HepG2 (cell line): Measurements from ENCODE around the gene MAPK8IP1. TPM values are rescaled to one million over a fixed set of nuclear protein-coding genes. Genes with fewer than 3 reads are reported as not detected.

ENCODE experiments used
- BCL6 ChIP-seq: IDR thresholded peaks from 2 replicates; pipeline ENCODE4 v1.6.1; 2016; ENCODE audit warnings: missing genetic modification reagents, missing compliant biosample characterization
- ELF3 ChIP-seq: IDR thresholded peaks from 2 replicates; pipeline ENCODE4 v1.6.1; 2016; ENCODE audit warnings: missing genetic modification reagents, missing compliant biosample characterization
- JDP2 ChIP-seq: sonication (generic); formaldehyde crosslinking; IDR thresholded peaks from 2 replicates; pipeline ENCODE4 v1.8.1; 2022; ENCODE audit warnings: missing genetic modification reagents, borderline replicate concordance
- KAT8 ChIP-seq: IDR thresholded peaks from 2 replicates; pipeline ENCODE4 v1.6.1; 2016; ENCODE audit warnings: missing genetic modification reagents, missing compliant biosample characterization
- MAFF ChIP-seq: IDR thresholded peaks from 2 replicates; pipeline ENCODE4 v1.6.1; 2011; ENCODE audit warnings: low read depth, low read length, improper control_type of control experiment
- NR3C1 ChIP-seq: sonication (generic); formaldehyde crosslinking; IDR thresholded peaks from 2 replicates; pipeline ENCODE4 v1.4.0; 2020; ENCODE audit warnings: missing genetic modification reagents
- PAX8 ChIP-seq: sonication (generic); formaldehyde crosslinking; IDR thresholded peaks from 2 replicates; pipeline ENCODE4 v1.8.0; 2022; ENCODE audit warnings: mild to moderate bottlenecking, missing genetic modification reagents, borderline replicate concordance
- SMAD1 ChIP-seq: sonication (generic); formaldehyde crosslinking; IDR thresholded peaks from 2 replicates; pipeline ENCODE4 v1.4.0; 2020; ENCODE audit warnings: missing genetic modification reagents, low read depth, mild to moderate bottlenecking, borderline replicate concordance
- SNAI1 ChIP-seq: sonication (generic); formaldehyde crosslinking; IDR thresholded peaks from 2 replicates; pipeline ENCODE4 v1.5.0; 2020; ENCODE audit warnings: mild to moderate bottlenecking, missing genetic modification reagents, borderline replicate concordance
- THAP11 ChIP-seq: IDR thresholded peaks from 2 replicates; pipeline ENCODE4 v1.6.1; 2016; ENCODE audit warnings: missing biosample characterization, missing genetic modification reagents
- ZNF260 ChIP-seq: sonication (generic); formaldehyde crosslinking; IDR thresholded peaks from 2 replicates; pipeline ENCODE4 v1.4.0; 2020; ENCODE audit warnings: missing genetic modification reagents, low read depth, mild to moderate bottlenecking, borderline replicate concordance
- ZNF3 ChIP-seq: IDR thresholded peaks from 2 replicates; pipeline ENCODE4 v1.7.0; 2017; ENCODE audit warnings: inconsistent platforms
- ZNF33B ChIP-seq: sonication (generic); formaldehyde crosslinking; IDR thresholded peaks from 2 replicates; pipeline ENCODE4 v1.5.1; 2020; ENCODE audit warnings: mild to moderate bottlenecking, missing genetic modification reagents
- ZNF496 ChIP-seq: sonication (generic); formaldehyde crosslinking; IDR thresholded peaks from 2 replicates; pipeline ENCODE4 v1.8.1; 2023; ENCODE audit warnings: mild to moderate bottlenecking, moderate library complexity, missing genetic modification reagents; ENCODE audit not compliant: insufficient replicate concordance
- polyA plus RNA-seq, 8 experiments: library from polyadenylated mRNA; depleted of rRNA in 3 of 8; stranded (reverse) in 7 of 8; unstranded in 1 of 8; fragments of >200 nt; fragmentation: Illumina TruSeq in 4 of 8; extraction: Trizol in 4 of 8; gene quantifications; 2 replicates each; pipeline versions ENCODE4 v1.2.1 to v1.2.3, GENCODE V29; 2011 to 2016; ENCODE audit warnings: low read depth in 4 of 8, missing spikeins in 1 of 8, mixed read lengths in 1 of 8; ENCODE audit not compliant: insufficient read depth in 1 of 8
- total RNA-seq, 5 experiments: library from RNA; depleted of rRNA; stranded (reverse); fragments of >200 nt; fragmentation: Illumina TruSeq; extraction: Trizol; gene quantifications; 2 replicates each; pipeline ENCODE4 v1.2.3, GENCODE V29; 2016; ENCODE audit warnings: low read depth in 1 of 5
- TF ChIP-seq, protein P1 (sequence below): sonication (generic); formaldehyde crosslinking; IDR thresholded peaks from 2 replicates; pipeline ENCODE4 v1.8.0; 2023; ENCODE audit warnings: mild to moderate bottlenecking, missing genetic modification reagents
- TF ChIP-seq, protein P2 (sequence below): sonication (generic); formaldehyde crosslinking; IDR thresholded peaks from 2 replicates; pipeline ENCODE4 v1.4.0; 2020; ENCODE audit warnings: missing genetic modification reagents, borderline replicate concordance
- TF ChIP-seq, protein P3 (sequence below): IDR thresholded peaks from 2 replicates; pipeline ENCODE4 v1.6.1; 2016; ENCODE audit warnings: low read depth, borderline replicate concordance
- TF ChIP-seq, protein P4 (sequence below): fragments of 450-650 bp; IDR thresholded peaks from 2 replicates; pipeline ENCODE4 v1.6.1; 2017
- TF ChIP-seq, protein P5 (sequence below): sonication (generic); formaldehyde crosslinking; IDR thresholded peaks from 2 replicates; pipeline ENCODE4 v1.4.0; 2020; ENCODE audit warnings: missing genetic modification reagents

The MAPK8IP1 gene
- total and polyA plus RNA-seq, 2 of the 13 experiments (the other 11 are each of a cell fraction or from before 2014, with no cell fraction given), result 2.2 to 4.2 TPM

DNA sequence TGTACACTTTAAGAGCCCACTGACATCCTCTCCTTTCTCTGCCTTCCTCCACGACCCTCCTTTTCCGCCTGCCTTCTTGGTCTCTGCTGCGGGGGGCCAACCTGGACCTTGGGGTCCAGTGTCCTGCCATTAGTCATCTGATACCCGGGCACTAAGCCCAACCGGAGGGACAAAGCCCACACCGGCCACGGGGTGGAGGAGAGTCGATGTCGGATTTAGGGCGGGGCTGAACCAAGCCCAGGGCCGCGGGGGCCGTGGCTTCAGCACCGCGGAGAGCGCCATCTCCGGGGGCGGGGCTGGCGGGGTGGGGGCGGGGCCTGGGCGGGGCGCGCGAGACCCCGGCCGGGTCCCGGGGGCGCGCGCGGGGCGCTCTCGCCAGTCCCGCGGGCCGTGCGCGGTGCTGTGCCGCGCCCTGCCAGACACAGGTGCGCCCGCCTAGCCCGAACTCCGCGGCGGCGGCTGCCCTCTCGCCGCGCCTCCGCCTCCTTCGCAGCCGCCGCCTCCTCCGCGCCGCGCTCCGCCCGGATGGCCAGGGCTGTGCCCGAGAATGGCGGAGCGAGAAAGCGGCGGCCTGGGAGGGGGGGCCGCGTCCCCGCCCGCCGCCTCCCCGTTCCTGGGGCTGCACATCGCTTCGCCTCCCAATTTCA is at the start of gene MAPK8IP1 (continued):
- TF ChIP-seq, protein P1, sequence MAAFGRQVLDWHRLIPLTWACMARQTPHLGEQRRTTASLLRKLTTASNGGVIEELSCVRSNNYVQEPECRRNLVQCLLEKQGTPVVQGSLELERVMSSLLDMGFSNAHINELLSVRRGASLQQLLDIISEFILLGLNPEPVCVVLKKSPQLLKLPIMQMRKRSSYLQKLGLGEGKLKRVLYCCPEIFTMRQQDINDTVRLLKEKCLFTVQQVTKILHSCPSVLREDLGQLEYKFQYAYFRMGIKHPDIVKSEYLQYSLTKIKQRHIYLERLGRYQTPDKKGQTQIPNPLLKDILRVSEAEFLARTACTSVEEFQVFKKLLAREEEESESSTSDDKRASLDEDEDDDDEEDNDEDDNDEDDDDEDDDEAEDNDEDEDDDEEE (CRISPR knock-in tag), result no peak
- TF ChIP-seq SMAD1 (CRISPR knock-in tag), result no peak
- no peak for TF ChIP-seq ZNF260
- no peak for TF ChIP-seq MAFF
- no peak for TF ChIP-seq SNAI1 (CRISPR knock-in tag)
- 0 out of 2 replicates have a peak, but pooled peaks have one; percentile 19 for TF ChIP-seq KAT8 (CRISPR knock-in tag)
- TF ChIP-seq NR3C1, result no peak
- peak; percentile 30; the same call in 1 of the 2 replicates for TF ChIP-seq BCL6 (CRISPR knock-in tag)
- TF ChIP-seq ZNF3 (CRISPR knock-in tag), result no peak
- TF ChIP-seq THAP11 (CRISPR knock-in tag), result 0 out of 2 replicates have a peak, but pooled peaks have one; percentile 29
- TF ChIP-seq, protein P2, sequence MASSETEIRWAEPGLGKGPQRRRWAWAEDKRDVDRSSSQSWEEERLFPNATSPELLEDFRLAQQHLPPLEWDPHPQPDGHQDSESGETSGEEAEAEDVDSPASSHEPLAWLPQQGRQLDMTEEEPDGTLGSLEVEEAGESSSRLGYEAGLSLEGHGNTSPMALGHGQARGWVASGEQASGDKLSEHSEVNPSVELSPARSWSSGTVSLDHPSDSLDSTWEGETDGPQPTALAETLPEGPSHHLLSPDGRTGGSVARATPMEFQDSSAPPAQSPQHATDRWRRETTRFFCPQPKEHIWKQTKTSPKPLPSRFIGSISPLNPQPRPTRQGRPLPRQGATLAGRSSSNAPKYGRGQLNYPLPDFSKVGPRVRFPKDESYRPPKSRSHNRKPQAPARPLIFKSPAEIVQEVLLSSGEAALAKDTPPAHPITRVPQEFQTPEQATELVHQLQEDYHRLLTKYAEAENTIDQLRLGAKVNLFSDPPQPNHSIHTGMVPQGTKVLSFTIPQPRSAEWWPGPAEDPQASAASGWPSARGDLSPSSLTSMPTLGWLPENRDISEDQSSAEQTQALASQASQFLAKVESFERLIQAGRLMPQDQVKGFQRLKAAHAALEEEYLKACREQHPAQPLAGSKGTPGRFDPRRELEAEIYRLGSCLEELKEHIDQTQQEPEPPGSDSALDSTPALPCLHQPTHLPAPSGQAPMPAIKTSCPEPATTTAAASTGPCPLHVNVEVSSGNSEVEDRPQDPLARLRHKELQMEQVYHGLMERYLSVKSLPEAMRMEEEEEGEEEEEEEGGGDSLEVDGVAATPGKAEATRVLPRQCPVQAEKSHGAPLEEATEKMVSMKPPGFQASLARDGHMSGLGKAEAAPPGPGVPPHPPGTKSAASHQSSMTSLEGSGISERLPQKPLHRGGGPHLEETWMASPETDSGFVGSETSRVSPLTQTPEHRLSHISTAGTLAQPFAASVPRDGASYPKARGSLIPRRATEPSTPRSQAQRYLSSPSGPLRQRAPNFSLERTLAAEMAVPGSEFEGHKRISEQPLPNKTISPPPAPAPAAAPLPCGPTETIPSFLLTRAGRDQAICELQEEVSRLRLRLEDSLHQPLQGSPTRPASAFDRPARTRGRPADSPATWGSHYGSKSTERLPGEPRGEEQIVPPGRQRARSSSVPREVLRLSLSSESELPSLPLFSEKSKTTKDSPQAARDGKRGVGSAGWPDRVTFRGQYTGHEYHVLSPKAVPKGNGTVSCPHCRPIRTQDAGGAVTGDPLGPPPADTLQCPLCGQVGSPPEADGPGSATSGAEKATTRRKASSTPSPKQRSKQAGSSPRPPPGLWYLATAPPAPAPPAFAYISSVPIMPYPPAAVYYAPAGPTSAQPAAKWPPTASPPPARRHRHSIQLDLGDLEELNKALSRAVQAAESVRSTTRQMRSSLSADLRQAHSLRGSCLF, result no peak
- TF ChIP-seq, protein P3, sequence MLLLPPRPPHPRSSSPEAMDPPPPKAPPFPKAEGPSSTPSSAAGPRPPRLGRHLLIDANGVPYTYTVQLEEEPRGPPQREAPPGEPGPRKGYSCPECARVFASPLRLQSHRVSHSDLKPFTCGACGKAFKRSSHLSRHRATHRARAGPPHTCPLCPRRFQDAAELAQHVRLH, result peak; percentile 65; the same call in 1 of the 2 replicates
- TF ChIP-seq, protein P4, sequence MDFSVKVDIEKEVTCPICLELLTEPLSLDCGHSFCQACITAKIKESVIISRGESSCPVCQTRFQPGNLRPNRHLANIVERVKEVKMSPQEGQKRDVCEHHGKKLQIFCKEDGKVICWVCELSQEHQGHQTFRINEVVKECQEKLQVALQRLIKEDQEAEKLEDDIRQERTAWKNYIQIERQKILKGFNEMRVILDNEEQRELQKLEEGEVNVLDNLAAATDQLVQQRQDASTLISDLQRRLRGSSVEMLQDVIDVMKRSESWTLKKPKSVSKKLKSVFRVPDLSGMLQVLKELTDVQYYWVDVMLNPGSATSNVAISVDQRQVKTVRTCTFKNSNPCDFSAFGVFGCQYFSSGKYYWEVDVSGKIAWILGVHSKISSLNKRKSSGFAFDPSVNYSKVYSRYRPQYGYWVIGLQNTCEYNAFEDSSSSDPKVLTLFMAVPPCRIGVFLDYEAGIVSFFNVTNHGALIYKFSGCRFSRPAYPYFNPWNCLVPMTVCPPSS, result no peak
- TF ChIP-seq JDP2 (CRISPR knock-in tag), result no peak
- TF ChIP-seq, protein P5, sequence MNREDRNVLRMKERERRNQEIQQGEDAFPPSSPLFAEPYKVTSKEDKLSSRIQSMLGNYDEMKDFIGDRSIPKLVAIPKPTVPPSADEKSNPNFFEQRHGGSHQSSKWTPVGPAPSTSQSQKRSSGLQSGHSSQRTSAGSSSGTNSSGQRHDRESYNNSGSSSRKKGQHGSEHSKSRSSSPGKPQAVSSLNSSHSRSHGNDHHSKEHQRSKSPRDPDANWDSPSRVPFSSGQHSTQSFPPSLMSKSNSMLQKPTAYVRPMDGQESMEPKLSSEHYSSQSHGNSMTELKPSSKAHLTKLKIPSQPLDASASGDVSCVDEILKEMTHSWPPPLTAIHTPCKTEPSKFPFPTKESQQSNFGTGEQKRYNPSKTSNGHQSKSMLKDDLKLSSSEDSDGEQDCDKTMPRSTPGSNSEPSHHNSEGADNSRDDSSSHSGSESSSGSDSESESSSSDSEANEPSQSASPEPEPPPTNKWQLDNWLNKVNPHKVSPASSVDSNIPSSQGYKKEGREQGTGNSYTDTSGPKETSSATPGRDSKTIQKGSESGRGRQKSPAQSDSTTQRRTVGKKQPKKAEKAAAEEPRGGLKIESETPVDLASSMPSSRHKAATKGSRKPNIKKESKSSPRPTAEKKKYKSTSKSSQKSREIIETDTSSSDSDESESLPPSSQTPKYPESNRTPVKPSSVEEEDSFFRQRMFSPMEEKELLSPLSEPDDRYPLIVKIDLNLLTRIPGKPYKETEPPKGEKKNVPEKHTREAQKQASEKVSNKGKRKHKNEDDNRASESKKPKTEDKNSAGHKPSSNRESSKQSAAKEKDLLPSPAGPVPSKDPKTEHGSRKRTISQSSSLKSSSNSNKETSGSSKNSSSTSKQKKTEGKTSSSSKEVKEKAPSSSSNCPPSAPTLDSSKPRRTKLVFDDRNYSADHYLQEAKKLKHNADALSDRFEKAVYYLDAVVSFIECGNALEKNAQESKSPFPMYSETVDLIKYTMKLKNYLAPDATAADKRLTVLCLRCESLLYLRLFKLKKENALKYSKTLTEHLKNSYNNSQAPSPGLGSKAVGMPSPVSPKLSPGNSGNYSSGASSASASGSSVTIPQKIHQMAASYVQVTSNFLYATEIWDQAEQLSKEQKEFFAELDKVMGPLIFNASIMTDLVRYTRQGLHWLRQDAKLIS (CRISPR knock-in tag), result no peak
- peak; percentile 28; the same call in 1 of the 2 replicates for TF ChIP-seq ELF3 (CRISPR knock-in tag)
- no peak for TF ChIP-seq ZNF496
- TF ChIP-seq ZNF33B (CRISPR knock-in tag), result no peak
- no peak for TF ChIP-seq PAX8 (CRISPR knock-in tag)
